Measurements from ENCODE around the gene EXOC7. TPM values are rescaled to one million over a fixed set of nuclear protein-coding genes. Genes with fewer than 3 reads are reported as not detected.
"Not testable (repeated sequence)": the region's sequence is repeated elsewhere in the genome, so short reads cannot be mapped to it uniquely, and the experiment has no call there.

EXOC7 gene
- total RNA-seq, 2 donors from 2014 or later = 85.0 to 91.9 TPM

DNA sequence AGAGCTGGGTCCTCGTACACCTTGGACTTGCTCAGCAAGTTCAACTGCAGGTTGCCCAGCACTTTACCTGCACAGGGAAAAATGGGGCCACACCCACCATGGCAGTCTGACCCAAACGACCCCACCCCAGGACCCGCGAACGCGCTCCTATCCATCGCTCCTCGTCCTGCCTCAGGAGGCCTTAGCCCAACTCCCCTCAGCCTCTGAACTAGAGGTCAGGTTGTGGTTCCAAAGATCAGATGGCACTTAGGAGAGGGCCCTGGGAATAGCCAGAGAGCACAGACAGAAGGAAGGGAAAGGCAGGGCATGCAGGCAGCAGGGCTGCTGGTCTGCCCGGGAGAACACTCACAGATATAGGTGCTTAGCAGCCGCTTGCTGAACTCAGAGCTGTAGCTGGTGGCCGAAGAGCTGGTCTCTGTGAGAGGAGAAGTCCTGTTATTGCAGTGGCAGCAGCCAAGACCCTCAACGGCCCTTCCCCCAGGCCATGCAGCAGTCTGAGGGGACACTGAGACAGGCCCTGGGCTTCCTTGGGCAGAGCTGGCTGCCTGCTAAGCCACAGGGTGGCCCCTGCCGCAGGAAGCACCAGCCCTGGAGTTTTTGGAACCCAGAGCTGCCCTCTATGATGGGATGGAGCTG, 17.7 kb downstream of the EXOC7 start:
- ATAC-seq (no peak), DNase-seq (ENCODE audit: low spot score in 2 of 2) (peak in 1 of 2 donors; percentile 35)
- Mint-ChIP-seq H3K9me3 (no peaks in the 10 kb centered on the region), H3K27ac (peak overlapping the region in 1 of 2 donors; percentile 26), H3K36me3 (no peaks in the 10 kb centered on the region)

DNA sequence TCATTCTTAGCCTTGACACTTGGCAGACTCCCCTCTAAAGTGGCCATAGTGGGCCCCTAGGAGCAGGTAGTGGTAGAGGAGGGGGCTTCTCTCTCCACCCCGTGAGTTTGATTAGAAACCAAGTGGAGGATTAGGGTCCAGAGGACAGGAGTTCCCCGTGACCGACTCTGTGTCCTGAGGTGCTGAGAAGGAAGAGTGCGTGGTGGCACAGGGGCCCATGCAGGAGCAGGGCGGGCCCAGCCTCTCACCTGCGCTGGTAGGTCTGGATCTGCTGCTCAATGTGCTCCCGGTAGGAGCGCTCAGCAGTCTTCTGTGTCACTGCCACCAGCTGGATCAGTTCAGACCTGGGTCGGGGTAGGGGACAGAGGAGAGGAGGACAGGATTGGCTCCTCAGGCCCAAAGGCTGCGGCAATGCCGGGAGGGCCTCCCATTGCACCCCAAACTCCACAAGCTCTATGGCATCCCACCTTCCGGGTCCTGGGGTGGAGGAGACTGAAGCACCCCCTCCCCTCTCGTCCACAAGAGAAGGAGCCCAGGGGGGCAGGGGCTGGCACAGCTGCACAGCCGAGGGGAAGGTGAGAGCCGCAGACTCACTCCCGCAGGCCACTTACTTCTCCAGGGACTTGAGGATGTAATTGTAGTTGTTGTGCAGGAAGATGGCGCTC, 18.4 kb downstream of the EXOC7 start:
- Mint-ChIP-seq H3K9me3 (no peaks in the 10 kb centered on the region), H3K27ac (peak overlapping the region in 1 of 2 donors; percentile 26), H3K36me3 (no peaks in the 10 kb centered on the region)
- DNase-seq (ENCODE audit: low spot score in 2 of 2) (no peak), ATAC-seq (no peak)

DNA sequence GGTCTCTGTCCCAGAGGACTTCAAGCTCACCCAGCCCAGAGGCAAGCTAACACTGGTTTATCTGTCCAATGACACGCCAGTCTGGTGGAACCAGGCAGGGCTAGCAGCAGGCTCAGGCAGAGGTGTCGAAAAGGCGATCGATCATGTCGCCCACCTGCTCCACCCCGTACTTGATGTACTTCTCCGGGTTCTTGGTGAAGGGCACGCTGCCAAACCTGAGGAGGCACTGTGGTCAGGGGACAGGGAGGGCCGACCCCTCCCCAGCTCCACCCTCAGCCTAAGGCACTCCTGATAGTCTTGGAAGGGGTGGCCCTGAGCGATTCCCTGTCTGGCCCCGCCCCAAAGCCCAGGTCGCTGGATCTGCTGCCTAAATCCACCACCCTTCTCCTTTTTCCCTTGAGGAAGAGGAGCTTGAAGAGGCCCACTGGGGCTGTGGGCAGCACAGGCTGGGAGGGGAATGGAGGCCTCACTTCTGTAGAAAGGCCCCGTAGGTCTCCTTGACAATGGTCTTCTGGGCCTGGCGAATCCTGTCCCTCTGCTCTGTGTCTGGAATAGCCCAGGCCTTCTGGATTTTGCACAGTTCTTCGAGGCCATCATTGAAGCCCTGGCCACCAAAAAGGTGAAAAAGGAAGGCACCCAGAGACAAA, 19.9 kb downstream of the EXOC7 start:
- no peak for ATAC-seq
- Mint-ChIP-seq H3K9me3 (no peaks in the 10 kb centered on the region), H3K36me3 (no peaks in the 10 kb centered on the region), H3K27ac (peak overlapping the region in 1 of 2 donors; percentile 31)
- DNase-seq (ENCODE audit: low spot score in 2 of 2) = no peak

DNA sequence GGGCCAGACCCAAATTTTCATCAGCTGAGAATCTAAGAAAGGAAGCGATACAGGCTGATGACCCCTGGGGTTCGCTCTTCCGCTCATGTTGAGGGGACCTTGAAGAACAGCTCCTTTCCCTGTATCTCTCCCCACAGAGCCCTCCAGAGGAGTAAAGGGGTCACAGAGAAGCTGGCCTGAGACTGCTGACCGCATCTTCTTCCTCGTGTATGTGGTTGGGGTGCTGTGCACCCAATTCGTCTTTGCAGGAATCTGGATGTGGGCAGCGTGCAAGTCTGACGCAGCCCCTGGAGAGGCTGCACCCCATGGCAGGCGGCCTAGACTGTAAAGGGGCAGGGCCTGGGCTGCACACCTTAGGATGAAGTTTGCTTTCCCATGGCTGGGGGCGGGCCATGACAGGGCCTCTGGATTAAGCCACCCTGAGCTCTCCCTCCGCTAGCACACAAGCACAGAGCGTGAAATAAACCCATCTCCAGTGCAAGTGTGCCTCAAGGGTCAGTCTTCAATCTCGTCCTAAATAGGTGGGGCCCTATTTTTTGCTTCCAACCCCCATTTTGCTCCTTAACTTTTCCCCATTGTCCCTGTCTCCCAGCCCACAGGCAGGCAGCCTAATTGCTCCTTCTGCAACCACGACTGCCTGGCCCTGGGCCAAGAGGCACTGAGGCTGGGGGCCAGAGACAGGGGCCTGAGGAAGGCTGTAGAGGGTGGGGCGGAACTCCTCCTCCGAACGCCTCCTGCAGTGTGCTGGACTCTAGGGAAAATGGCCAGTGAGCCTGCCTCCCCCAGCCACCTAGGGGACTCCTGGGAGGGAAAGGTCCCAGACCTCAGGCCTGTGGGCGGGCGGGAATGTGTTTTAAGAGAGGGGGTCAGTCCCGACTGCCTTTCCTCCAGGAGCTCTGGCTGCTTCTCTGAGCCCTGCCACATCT, 21.0 kb downstream of the EXOC7 start:
- ATAC-seq = no peak
- Mint-ChIP-seq H3K9me3 (no peaks in the 10 kb centered on the region), H3K27ac (peak overlapping the region in 1 of 2 donors; percentile 31), H3K36me3 (no peaks in the 10 kb centered on the region)
- DNase-seq (ENCODE audit: low spot score in 2 of 2) = no peak

DNA sequence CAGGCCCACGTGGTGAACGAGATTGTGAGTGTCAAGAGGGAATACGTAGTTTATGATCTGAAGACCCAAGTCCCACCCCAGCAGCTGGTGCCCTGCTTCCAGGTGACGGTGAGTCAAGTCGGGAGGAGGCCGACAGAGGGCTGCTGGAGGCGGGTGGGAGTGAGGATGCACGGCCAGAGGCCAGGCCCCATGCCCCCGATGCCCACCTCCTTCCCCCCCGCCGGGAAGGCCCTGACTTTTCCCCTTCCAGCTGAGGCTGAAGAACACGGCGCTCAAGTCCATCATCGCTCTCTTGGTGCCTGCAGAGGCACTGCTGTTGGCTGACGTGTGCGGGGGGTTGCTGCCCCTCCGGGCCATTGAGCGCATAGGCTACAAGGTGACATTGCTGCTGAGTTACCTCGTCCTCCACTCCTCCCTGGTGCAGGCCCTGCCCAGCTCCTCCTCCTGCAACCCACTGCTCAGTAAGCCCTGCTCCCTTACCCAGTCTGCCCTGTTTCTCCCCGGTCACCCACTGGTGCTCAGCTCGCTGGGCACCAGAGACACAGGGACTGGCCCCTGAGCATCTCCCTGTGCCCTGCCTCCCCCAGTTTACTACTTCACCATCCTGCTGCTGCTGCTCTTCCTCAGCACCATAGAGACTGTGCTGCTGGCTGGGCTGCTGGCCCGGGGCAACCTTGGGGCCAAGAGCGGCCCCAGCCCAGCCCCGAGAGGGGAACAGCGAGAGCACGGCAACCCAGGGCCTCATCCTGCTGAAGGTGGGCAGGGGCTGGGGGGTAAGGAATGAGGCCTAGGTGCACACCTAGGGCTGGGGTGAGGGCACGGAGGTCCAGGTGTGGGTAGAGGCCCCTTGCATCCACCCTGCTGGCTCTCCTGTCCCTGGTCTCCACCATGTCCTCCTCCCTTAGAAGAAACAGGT, 22.0 kb downstream of the EXOC7 start:
- DNase-seq (ENCODE audit: low spot score in 2 of 2) (no peak), ATAC-seq (no peak)
- Mint-ChIP-seq H3K36me3 (peaks cover 0 to 6% of the 10 kb centered on the region in 2 donors), H3K27ac (peak overlapping the region; percentile 36 to 46), H3K9me3 (no peaks in the 10 kb centered on the region)

DNA sequence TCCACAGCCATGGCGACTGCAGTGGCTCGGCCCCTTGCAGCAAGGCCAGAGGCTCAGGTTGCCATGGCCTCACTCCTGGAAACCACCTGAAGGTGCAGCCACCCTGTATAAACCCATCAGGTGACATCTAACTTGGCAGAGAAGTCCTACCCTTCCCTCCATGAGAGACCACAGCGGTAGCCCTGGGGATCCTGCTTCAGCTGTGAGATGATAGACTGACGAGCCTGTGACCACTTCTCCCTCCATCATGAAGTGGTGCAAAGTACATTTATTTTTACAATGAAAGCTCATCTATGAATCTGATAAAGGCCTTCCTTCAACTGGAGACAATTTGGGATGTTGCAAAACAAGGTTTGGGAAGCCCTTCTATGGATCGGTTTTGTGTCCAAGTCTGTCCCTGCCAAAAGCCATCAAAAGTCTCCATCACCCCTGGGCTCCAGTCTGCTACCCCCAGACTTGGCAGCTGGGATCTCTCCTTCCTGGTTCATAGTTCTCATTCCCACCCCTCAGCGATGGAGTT, 22.8 kb downstream of the EXOC7 start:
- H3K36me3 Mint-ChIP-seq = peaks cover 0 to 7% of the 10 kb centered on the region in 2 donors
- H3K9me3 Mint-ChIP-seq = no peaks in the 10 kb centered on the region
- H3K27ac Mint-ChIP-seq = no peak overlapping the region
- DNase-seq (ENCODE audit: low spot score in 2 of 2) (no peak), ATAC-seq (no peak)

DNA sequence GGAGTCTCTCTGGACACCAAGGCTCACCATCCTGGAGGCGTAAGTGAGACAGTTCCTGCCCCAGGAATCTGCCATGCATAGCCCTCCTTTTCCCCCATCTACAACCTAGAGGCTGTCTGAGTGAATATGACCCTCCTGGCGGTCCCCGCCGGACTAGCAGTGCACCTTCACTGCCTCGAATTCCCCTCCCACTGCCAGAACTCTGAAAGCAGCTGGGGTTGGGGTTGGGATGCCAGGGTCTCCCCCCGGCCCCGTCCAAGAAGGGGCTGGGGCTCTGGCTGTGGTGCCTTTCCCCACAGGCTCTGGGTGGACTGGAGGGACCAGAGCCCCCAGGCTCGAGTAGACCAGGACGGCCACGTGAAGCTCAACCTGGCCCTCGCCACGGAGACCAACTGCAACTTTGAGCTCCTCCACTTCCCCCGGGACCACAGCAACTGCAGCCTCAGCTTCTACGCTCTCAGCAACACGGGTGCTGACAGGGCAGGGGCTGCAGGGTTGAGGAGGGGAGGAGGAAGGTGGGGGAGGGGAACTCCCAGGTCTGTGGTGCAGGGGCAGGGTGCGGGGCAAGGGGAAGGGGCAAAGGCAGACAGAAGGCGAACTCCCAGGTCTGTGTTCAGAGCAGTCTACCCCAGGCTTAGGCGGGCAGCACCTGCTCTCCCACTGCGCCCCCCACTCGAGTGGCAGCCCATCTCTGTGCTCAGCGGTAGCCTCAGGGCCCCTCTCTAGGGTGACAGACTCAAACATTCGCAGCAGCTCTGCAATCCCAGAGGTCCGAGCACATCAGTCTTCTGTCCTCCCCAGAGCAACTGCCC, 23.4 kb downstream of the EXOC7 start:
- no peak overlapping the region for H3K27ac Mint-ChIP-seq
- peak in 1 of 2 donors; percentile 1 for ATAC-seq
- H3K9me3 Mint-ChIP-seq = no peaks in the 10 kb centered on the region
- H3K36me3 Mint-ChIP-seq = peaks cover 2 to 13% of the 10 kb centered on the region in 2 donors
- no peak for DNase-seq (ENCODE audit: low spot score in 2 of 2)

DNA sequence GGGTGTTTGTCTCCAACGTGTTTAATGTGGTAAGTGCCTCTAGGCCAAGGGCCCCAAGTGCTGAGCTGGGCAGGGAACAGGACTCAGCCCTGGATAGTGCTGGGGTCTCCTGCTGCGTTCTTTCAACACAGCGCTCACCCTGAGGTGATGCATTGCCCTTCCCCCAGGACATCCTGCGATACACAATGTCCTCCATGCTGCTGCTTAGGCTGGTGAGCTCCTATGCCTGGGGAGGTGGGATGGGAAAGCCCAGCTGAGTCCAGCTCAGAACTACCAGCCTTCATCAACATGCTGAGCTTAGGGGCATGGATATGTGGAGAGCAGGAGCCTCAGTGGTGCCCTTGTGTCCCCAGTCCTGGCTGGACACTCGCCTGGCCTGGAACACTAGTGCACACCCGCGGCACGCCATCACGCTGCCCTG, 24.0 kb downstream of the EXOC7 start:
- H3K36me3 Mint-ChIP-seq = peaks cover 8 to 17% of the 10 kb centered on the region in 2 donors
- no peak overlapping the region for H3K27ac Mint-ChIP-seq
- DNase-seq (ENCODE audit: low spot score in 2 of 2) (no peak), ATAC-seq (peak in 1 of 2 donors; percentile 3)
- no peaks in the 10 kb centered on the region for H3K9me3 Mint-ChIP-seq

DNA sequence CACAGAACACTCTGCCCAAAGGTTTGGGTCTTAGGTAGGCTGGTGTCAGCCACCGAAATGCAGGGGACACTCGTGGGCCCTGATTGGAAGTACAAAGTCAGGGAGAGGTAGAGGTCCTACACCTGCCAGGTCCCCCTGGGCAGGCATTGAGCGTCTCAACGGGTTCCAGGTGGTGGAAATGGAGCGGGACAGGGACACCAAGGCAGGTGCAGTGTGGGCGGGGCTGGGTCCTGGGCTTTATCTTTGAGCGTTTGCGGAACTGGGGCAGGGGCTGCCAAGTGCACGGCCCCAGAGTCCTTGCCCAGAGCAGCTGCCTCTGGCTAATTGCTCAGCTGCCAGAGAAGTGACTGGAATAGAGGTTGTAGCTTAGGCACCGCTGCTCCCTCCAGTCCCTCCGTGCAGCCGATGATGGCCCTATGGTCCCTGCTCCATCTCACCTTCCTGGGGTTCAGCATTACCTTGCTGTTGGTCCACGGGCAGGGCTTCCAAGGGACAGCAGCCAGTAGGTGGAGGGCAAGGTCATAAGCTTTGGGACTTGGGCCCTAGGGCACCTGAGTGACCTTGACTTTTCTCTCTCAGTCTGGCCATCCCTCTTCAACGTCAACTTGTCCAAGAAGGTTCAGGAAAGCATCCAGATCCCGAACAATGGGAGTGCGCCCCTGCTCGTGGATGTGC, 24.6 kb downstream of the EXOC7 start, which contains the start of gene ZACN:
ZACN (plus strand) TSS at position 323 of the 675 bp plus-strand sequence; CDS start at position 406, 83 bp downstream.
- Mint-ChIP-seq H3K27ac (no peak within 1 kb of the TSS), H3K36me3 (peaks cover 8 to 17% of the 10 kb centered on the region in 2 donors), H3K9me3 (no peaks in the 10 kb centered on the region)
- ATAC-seq (no peak), DNase-seq (ENCODE audit: low spot score in 2 of 2) (no peak)

DNA sequence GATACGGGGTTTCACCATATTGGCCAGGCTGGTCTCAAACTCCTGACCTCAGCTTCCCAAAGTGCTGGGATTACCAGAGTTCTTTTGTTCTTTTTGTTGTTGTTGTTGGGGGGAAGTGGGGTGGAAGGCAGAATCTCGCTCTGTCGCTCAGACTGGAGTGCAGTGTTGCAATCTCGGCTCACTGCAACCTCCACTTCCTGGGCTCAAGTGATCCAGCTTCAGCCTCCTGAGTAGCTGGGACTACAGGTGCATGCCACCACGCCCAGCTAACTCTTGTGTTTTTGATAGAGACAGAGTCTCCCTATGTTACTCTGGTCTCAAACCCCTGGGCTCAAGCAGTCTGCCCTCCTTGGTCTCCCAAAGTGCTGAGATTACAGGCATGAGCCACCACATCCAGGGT, 25.2 kb downstream of the EXOC7 start:
- DNase-seq (ENCODE audit: low spot score in 2 of 2); ATAC-seq; H3K9me3 Mint-ChIP-seq; H3K27ac Mint-ChIP-seq: not testable (repeated sequence)
- H3K36me3 Mint-ChIP-seq = peaks cover 8 to 17% of the 10 kb centered on the region in 2 donors

DNA sequence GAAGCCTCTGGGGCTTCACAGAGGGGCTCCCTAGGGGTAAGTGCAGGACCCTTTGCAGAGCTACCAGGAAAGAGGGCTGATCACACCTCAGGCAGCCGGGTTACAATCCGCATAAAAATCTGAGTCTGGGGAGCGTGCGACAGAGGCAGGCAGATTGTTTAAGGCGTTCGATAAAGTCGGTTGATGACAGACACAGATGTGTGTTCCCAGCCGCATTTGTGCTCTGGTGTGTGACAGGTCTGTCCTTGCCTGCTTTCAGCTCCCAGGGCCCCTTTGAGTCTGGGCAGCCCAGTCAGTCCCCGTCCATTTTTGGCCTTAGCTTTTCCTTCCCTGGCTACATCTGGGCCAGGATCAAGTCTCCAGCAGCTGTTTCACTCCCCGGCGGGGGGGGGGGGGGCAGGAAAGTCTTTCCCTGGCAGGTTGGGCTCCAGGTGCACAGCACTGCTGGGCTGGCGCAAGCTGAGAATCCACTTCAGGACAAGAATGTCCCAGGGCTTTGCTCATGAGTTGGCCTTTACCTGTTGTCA, 25.9 kb downstream of the EXOC7 start:
- DNase-seq (ENCODE audit: low spot score in 2 of 2) (no peak), ATAC-seq (no peak)
- no peak overlapping the region for H3K27ac Mint-ChIP-seq
- peaks cover 8 to 17% of the 10 kb centered on the region in 2 donors for H3K36me3 Mint-ChIP-seq
- H3K9me3 Mint-ChIP-seq = no peaks in the 10 kb centered on the region

DNA sequence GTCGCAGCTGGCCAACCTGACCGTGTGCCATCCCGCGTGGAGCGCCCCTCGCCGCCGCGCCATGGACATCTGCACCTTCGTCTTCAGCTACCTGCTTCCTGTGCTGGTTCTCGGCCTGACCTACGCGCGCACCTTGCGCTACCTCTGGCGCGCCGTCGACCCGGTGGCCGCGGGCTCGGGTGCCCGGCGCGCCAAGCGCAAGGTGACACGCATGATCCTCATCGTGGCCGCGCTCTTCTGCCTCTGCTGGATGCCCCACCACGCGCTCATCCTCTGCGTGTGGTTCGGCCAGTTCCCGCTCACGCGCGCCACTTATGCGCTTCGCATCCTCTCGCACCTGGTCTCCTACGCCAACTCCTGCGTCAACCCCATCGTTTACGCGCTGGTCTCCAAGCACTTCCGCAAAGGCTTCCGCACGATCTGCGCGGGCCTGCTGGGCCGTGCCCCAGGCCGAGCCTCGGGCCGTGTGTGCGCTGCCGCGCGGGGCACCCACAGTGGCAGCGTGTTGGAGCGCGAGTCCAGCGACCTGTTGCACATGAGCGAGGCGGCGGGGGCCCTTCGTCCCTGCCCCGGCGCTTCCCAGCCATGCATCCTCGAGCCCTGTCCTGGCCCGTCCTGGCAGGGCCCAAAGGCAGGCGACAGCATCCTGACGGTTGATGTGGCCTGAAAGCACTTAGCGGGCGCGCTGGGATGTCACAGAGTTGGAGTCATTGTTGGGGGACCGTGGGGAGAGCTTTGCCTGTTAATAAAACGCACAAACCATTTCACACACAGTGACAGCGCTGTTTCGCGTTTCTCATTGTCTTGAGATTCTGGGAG, 26.6 kb downstream of the EXOC7 start:
- ATAC-seq = peak in 1 of 2 donors; percentile 17
- peak overlapping the region in 1 of 2 donors; percentile 65 for H3K27ac Mint-ChIP-seq
- peak in 1 of 2 donors; percentile 39 for DNase-seq (ENCODE audit: low spot score in 2 of 2)
- peaks cover 10 to 19% of the 10 kb centered on the region in 2 donors for H3K36me3 Mint-ChIP-seq
- H3K9me3 Mint-ChIP-seq = no peaks in the 10 kb centered on the region

DNA sequence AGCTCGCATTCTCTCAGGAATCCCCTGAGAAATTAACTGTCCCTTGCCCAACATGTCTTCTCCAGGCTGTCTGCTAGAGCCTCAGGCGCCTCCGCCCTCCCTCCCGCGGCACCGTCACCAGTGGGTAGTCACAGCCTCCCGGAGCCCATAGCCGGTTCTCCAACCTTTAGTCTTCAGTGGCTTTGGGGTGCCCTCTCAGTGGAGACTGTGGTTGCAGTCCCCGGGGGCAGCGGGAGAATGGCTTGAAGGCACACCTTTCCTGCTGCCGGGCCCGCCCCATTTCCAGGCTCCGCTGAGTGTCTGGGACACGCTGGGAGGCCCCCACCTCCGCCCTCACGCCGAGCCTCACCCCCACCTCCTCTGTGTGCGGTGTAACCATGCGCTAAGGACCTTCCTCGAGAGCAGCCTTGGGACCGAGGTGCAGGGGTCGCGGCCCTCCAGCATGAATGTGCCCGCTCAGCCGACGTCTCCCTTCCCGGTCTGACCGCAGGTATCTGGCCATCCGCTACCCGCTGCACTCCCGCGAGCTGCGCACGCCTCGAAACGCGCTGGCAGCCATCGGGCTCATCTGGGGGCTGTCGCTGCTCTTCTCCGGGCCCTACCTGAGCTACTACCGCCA, 27.3 kb downstream of the EXOC7 start:
- ATAC-seq (no peak), DNase-seq (ENCODE audit: low spot score in 2 of 2) (no peak)
- H3K27ac Mint-ChIP-seq = peak overlapping the region in 1 of 2 donors; percentile 65
- no peaks in the 10 kb centered on the region for H3K9me3 Mint-ChIP-seq
- peaks cover 14 to 23% of the 10 kb centered on the region in 2 donors for H3K36me3 Mint-ChIP-seq

Measured in activated naive CD4-positive, alpha-beta T cell treated with anti-CD3 and anti-CD28 coated beads, Interleukin-2, amount 50 U/mL, for 72 hours (primary cell).